ENCODE data around the gene KLHL8.
"Not testable (repeated sequence)": the region's sequence is repeated elsewhere in the genome, so short reads cannot be mapped to it uniquely, and the experiment has no call there.

Gene KLHL8

GRCh38 chr4:87171944-87172343 is 48.5 kb downstream of the KLHL8 start:
- no peak for FAIRE-seq

- no peak for FAIRE-seq
Observed at GRCh38 chr4:87166296-87166854, 54.0 kb downstream of the KLHL8 start.

- FAIRE-seq = no peak
Observed at GRCh38 chr4:87165892-87166291, 54.5 kb downstream of the KLHL8 start.

- FAIRE-seq = no peak
Observed at GRCh38 chr4:87153078-87153870, 67.1 kb downstream of the KLHL8 start.

- FAIRE-seq = no peak
Observed at GRCh38 chr4:87152310-87153041, 67.9 kb downstream of the KLHL8 start.

- no peak for FAIRE-seq
Observed at GRCh38 chr4:87151730-87152129, 68.7 kb downstream of the KLHL8 start.

DNA sequence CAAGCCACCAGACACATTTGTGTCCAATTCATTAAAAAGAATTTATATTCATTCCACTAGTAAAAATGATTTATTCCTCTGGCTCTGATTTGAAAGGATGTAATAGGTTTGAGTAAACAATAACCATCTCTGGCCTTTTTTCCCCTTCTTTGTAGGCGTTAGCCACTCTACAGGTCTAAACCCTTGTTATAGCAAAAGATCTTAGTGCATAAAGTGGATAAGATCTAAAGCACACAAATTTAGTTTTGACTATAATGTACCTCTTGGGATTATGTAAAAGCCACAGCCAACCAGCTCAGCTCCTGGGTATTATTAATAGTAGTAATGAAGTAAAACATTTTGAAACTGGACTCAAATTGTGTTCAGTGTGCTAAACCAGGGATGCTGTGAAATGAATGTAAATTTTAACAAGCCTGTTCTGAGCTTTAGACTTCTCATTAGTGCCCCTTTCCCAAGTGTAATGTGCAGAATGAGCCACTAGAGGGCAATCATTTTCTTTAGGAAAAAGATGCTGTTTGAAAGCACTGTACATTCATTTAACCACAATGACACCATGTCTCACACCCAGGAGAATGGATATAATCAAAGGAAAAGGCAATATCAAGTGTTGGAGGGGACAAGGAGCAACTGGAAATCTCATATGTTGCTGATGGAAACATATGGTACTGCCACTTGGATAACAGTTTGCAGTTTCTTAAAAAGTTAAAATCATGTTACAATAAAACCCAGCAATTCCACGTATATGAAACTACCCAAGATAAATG is 69.7 kb downstream of the KLHL8 start:
- peak; percentile 78 for FAIRE-seq

GRCh38 chr4:87147116-87147515 is 73.3 kb downstream of the KLHL8 start:
- no peak for FAIRE-seq

DNA sequence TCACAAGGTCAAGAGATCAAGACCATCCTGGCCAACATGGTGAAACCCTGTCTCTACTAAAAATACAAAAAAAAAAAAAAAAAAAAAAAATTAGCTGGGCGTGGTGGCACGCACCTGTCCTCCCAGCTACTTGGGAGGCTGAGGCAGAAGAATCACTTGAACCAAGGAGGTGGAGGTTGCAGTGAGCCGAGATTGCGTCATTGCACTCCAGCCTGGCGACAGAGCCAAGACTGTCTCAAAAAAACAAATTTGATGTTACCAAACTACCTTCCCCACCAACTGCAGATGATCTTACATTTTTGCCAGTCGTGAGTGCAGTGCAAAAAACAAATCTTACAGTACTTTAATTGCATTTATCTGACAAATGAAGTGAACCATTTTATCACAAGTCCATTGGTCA is 74.5 kb downstream of the KLHL8 start:
- not testable (repeated sequence) for FAIRE-seq

- no peak for FAIRE-seq
Observed at GRCh38 chr4:87144356-87144755, 76.1 kb downstream of the KLHL8 start.

DNA sequence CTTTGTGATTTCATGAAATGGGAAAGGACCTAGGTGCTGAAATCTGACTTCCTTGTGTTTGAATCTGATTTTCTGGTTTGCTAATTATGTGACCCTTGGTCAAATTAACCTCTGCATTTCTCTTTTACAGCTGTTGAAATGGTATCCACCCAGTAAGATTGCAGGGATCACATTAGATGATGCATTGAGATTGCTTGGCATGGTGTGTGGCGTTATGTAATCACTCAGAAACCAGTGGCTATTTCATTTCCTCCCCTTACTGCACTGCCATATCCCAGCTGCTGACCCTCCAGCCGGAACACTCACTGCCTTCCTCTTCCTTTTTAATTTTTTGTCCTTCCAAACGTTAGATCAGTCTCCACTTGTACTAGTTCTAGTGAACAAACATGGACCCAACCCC is 79.0 kb downstream of the KLHL8 start:
- FAIRE-seq = peak; percentile 21

DNA sequence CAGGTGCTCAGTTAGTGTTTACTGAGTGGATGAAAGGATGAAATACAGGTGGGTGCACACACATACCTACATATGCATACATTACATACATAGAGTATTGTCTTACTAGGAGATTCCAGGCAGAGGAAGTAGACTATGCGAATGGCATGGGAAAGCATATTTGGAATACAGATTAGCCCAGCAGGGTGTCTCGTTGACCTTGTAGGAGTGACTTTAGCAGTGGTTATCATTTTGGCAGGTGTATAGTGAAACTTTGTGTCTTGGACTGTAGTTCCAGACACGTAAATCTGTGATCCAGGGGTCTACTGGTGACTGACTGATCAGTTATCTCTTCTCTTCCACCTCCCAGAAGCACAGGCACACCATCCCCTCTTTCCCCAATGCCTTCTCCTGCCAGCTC is 86.3 kb downstream of the KLHL8 start:
- no peak for FAIRE-seq

GRCh38 chr4:87133183-87133582 is 87.2 kb downstream of the KLHL8 start:
- FAIRE-seq = no peak

- FAIRE-seq = no peak
Observed at GRCh38 chr4:87132035-87132434, 88.4 kb downstream of the KLHL8 start.

DNA sequence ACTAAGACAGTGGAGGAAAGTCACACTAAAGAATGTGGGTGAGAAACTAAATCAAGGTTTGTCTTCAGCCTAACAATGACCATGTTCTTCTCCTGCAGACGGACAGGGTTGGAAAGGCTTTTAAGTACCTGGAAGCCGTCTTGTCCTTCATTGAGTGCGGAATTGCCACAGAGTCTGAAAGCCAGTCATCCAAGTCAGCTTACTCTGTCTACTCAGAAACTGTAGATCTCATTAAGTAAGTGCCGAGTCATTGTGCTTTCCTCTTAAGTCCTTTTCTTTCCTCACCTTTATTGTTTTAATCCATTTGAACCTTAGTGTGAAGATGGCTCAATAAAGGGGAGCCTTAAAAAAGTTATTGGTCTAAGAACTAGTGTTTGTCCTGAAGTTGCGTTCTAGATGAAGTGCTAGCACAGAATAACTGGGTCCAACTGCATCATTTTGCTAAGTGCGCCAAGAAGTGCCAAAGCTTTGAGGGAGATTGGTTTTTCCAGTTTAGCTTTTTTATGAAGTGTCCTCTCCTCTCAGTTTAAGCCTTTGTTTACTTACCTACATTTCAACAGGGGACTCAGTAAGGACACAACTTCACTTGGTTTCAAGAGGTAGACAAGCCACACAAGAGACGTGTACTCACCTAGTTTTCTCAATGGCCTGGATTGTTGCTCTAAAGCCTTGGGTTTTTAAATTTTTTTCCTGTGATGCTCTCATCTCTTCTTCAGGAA is 89.3 kb downstream of the KLHL8 start:
- FAIRE-seq = no peak

DNA sequence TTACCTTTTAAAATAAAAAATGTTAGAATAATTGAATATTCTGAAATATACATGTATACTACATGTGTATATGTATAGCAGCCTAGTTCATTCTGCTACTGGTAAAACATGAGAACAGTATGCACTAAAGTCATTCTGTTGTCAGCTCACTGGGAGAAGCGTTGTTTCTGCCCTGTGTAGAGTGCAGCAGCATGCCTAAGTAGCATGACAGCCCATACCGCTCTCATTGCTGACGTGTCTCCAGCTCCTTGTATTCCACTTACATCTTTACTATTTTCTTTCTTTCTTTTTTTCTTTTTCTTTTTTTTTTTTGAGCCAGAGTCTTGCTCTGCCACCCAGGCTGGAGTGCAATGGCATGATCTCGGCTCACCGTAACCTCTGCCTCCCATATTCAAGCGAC is 90.7 kb downstream of the KLHL8 start:
- no peak for FAIRE-seq

GRCh38 chr4:87128006-87128705 is 92.3 kb downstream of the KLHL8 start:
- FAIRE-seq = no peak

DNA sequence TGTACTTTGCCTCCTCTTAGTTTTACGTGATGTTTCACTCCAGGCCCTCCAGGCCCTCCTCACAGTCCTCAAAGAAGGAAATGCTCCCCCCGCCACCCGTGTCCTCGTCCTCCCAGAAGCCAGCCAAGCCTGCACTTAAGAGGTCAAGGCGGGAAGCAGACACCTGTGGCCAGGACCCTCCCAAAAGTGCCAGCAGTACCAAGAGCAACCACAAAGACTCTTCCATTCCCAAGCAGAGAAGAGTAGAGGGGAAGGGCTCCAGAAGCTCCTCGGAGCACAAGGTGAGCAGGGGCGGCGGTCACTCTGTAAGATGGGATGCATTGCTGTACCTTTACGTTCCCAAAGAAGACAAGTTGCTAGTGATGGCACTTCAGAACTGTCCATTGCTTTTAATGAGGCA is 94.4 kb downstream of the KLHL8 start:
- no peak for FAIRE-seq

DNA sequence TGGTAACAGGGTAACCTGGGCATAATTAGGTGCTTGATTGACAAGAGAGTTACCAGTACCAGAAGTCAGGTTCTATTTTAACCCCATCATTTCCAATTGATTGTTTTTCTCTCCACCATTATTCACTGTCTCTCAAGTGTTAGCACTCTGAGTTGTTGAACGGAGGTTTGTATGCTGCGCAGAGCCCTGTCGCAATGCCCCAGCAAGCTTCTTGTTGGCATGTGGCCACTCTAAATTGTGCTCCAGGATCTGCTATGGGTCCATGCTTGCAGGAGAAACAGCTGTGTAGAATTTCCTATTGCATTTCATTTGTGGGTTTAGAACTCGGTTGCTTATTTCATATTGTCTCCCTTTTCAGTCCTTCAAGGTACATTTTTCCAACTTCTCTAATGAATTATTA is 98.2 kb downstream of the KLHL8 start:
- FAIRE-seq = no peak

DNA sequence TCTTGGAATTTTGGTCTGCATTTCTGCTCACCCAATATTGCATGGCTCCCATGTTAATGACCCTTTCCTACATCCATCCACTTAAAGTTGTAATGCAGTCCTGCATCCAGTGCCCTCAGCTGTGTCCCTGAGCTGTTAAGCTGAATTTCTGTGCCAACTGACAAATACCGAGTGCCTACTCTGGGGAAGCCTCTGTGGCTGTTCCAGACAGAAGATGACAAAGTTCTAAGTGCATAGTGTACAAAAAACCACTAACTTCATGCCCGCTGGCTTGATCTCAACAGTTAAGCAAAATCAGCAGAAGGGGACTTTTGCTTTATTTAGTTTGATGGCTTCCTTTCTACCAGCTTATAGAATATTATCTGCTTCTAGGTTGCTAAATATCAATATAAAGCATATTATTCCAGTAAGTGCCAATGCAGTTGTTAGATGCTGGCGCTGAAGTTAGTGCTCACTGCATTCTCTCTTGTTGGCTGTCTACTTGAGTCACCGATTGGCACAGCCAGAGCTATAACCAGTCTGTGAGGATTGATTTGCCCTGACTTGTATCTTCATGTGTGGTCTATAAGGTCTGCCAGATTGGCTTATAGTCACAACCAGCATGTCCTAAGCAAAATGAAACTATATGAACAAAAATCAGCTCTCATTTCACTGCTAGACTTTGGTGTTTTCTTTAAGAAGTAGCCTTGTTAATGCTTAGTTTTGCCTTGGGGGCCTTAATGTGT is 98.9 kb downstream of the KLHL8 start:
- no peak for FAIRE-seq

Measured in colon (tissue), 2 donors.